Progenitor cell of endocrine pancreas (in vitro differentiated cells): ENCODE data around the gene PTOV1. TPM values are rescaled to one million over a fixed set of nuclear protein-coding genes. Genes with fewer than 3 reads are reported as not detected.
A peak's percentile ranks its signal among the peaks of the same experiment; 100 is the strongest.

Source experiments
- DNase-seq: peaks from one replicate; pipeline ENCODE4 v3.0.0; 2021; ENCODE audit warnings: low spot score; ENCODE audit not compliant: unreplicated experiment
- H3K27ac Mint-ChIP-seq: 2 replicates; pipeline ENCODE4 v1.8.0; 2021; ENCODE audit warnings: mild to moderate bottlenecking, moderate library complexity, mixed read lengths
- H3K27me3 Mint-ChIP-seq: 2 replicates; pipeline ENCODE4 v1.8.0; 2021; ENCODE audit warnings: mixed read lengths
- H3K36me3 Mint-ChIP-seq: 2 replicates; pipeline ENCODE4 v1.8.0; 2022; ENCODE audit warnings: mixed read lengths; ENCODE audit not compliant: insufficient read depth
- H3K4me1 Mint-ChIP-seq: 2 replicates; pipeline ENCODE4 v1.8.0; 2021; ENCODE audit warnings: low read depth, mixed read lengths
- H3K4me3 Mint-ChIP-seq: 2 replicates; pipeline ENCODE4 v1.8.0; 2021; ENCODE audit warnings: low read depth, mild to moderate bottlenecking, moderate library complexity, mixed read lengths
- H3K9me3 Mint-ChIP-seq: 2 replicates; pipeline ENCODE4 v1.8.0; 2021; ENCODE audit warnings: low read depth, mixed read lengths
- CTCF ChIP-seq: fragments of 200-600 bp; sonication (generic); IDR thresholded peaks from one replicate; pipeline ENCODE4 v1.5.0; 2021; ENCODE audit warnings: antibody characterized with exemption, mild to moderate bottlenecking; ENCODE audit not compliant: unreplicated experiment
- total RNA-seq: library from RNA; stranded (reverse); gene quantifications from 2 replicates; pipeline ENCODE4 v1.2.1, GENCODE V29; 2021

The PTOV1 gene
- total RNA-seq, 1 donor from 2014 or later, result 564 TPM

GRCh38 chr19:49809160-49809940 is 41.6 kb upstream of the PTOV1 start:
- Mint-ChIP-seq H3K36me3 (peaks cover 6% of the 10 kb centered on the region), H3K9me3 (no peaks in the 10 kb centered on the region), H3K4me1 (peaks cover 14% of the 10 kb centered on the region), H3K4me3 (peak overlapping the region; percentile 80), H3K27me3 (no peaks in the 10 kb centered on the region), H3K27ac (peak overlapping the region; percentile 84)
- peak; percentile 30 for DNase-seq
- peak; percentile 31 for TF ChIP-seq CTCF

GRCh38 chr19:49809941-49810389 is 41.0 kb upstream of the PTOV1 start:
- peaks cover 6% of the 10 kb centered on the region for H3K36me3 Mint-ChIP-seq
- DNase-seq, result no peak
- no peaks in the 10 kb centered on the region for H3K27me3 Mint-ChIP-seq
- TF ChIP-seq CTCF, result no peak
- H3K4me3 Mint-ChIP-seq, result peak overlapping the region; percentile 80
- H3K4me1 Mint-ChIP-seq, result peaks cover 14% of the 10 kb centered on the region
- no peaks in the 10 kb centered on the region for H3K9me3 Mint-ChIP-seq
- H3K27ac Mint-ChIP-seq, result peak overlapping the region; percentile 49

- Mint-ChIP-seq H3K9me3 (no peaks in the 10 kb centered on the region), H3K36me3 (peaks cover 2% of the 10 kb centered on the region), H3K27ac (no peak overlapping the region), H3K27me3 (no peaks in the 10 kb centered on the region), H3K4me1 (peaks cover 14% of the 10 kb centered on the region), H3K4me3 (peak overlapping the region; percentile 98)
- TF ChIP-seq CTCF, result no peak
- no peak for DNase-seq
These were observed 39.6 kb upstream of the PTOV1 start for GRCh38 chr19:49811328-49811727.

GRCh38 chr19:49812452-49812996 is 38.4 kb upstream of the PTOV1 start:
- H3K27ac Mint-ChIP-seq, result peak overlapping the region; percentile 20
- no peaks in the 10 kb centered on the region for H3K36me3 Mint-ChIP-seq
- peaks cover 17% of the 10 kb centered on the region for H3K4me1 Mint-ChIP-seq
- no peaks in the 10 kb centered on the region for H3K27me3 Mint-ChIP-seq
- no peak for TF ChIP-seq CTCF
- H3K4me3 Mint-ChIP-seq, result peak overlapping the region; percentile 98
- DNase-seq, result no peak
- no peaks in the 10 kb centered on the region for H3K9me3 Mint-ChIP-seq

- H3K36me3 Mint-ChIP-seq, result no peaks in the 10 kb centered on the region
- peak; percentile 37 for TF ChIP-seq CTCF
- no peaks in the 10 kb centered on the region for H3K9me3 Mint-ChIP-seq
- H3K4me1 Mint-ChIP-seq, result peaks cover 17% of the 10 kb centered on the region
- DNase-seq, result peak; percentile 87
- no peaks in the 10 kb centered on the region for H3K27me3 Mint-ChIP-seq
- peak within 1 kb of the TSS; percentile 99 for H3K27ac Mint-ChIP-seq
- peak within 1 kb of the TSS; percentile 98 for H3K4me3 Mint-ChIP-seq
These were observed 37.7 kb upstream of the PTOV1 start, which contains the start of gene FUZ for GRCh38 chr19:49812997-49813861. TSS of gene FUZ (minus strand) at chr19:49813292. CDS start at chr19:49813106, 186 bp downstream.
